ENCODE results near the gene NAA38.

Gene NAA38

DNA sequence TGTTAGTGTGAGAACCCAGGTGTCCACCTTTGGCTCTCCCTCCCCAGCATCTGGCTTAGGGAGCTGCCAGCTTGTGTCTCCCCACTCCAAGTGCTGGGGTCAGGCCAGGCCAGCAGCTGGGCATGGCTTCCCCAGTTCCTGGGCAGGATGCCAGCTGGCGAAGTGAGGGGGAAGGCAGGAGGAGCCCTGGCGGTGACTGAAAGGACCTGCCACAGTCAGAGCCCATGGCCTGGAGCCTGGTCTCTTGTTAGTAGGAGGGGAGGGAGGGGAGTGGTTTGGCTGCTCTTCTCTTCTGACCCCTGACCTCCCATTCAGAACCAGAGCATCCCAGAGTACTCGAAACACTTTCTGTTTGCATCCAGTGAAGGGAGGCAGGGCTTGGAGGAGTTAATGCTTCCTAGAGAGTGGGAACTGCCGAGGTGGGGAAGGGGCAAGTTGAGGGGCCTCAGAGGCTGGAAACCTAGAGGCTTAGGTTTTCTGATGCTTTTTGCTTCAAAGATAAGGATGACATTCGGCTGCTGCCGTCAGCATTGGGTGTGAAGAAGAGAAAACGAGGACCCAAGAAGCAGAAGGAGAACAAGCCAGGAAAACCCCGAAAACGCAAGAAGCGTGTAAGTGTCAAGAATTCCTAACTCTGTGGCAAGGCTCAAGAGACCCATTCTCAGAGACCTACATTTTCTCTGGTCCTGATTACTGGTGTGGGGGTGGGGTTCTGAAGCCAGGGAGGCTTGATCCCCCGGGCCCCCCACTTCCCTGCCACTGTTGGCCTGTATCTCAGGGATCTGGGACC lies 32.0 kb upstream of the NAA38 start (continued):
- TF ChIP-seq PRDM4 (tag by site-specific recombination; IDR thresholded peaks at IDR 0.05) = peak; percentile 21; the same call in 1 of the 2 replicates
- peak; percentile 43; the same call in 1 of the 2 replicates for TF ChIP-seq EGR2 (tag by site-specific recombination; IDR thresholded peaks at IDR 0.05; ENCODE audit: low read depth)
- TF ChIP-seq KLF1 (tag by site-specific recombination; IDR thresholded peaks at IDR 0.05) = no peak
- peak; percentile 22; the same call in 1 of the 2 replicates for TF ChIP-seq ZNF335 (tag by site-specific recombination; conservative IDR thresholded peaks at IDR 0.05)
- TF ChIP-seq, protein P1, sequence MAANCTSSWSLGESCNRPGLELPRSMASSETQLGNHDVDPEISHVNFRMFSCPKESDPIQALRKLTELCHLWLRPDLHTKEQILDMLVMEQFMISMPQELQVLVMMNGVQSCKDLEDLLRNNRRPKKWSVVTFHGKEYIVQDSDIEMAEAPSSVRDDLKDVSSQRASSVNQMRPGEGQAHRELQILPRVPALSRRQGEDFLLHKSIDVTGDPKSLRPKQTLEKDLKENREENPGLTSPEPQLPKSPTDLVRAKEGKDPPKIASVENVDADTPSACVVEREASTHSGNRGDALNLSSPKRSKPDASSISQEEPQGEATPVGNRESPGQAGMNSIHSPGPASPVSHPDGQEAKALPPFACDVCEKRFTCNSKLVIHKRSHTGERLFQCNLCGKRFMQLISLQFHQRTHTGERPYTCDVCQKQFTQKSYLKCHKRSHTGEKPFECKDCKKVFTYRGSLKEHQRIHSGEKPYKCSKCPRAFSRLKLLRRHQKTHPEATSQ (tag by site-specific recombination; IDR thresholded peaks at IDR 0.05) = no peak
- peak; percentile 59 for TF ChIP-seq ZBTB10 (tag by site-specific recombination; IDR thresholded peaks at IDR 0.05)
- TF ChIP-seq IKZF3 (tag by site-specific recombination; IDR thresholded peaks at IDR 0.05) = peak; percentile 77
- TF ChIP-seq ZEB2 (tag by site-specific recombination; IDR thresholded peaks at IDR 0.05) = 0 out of 2 replicates have a peak, but pooled peaks have one; percentile 40
- TF ChIP-seq, protein P2, sequence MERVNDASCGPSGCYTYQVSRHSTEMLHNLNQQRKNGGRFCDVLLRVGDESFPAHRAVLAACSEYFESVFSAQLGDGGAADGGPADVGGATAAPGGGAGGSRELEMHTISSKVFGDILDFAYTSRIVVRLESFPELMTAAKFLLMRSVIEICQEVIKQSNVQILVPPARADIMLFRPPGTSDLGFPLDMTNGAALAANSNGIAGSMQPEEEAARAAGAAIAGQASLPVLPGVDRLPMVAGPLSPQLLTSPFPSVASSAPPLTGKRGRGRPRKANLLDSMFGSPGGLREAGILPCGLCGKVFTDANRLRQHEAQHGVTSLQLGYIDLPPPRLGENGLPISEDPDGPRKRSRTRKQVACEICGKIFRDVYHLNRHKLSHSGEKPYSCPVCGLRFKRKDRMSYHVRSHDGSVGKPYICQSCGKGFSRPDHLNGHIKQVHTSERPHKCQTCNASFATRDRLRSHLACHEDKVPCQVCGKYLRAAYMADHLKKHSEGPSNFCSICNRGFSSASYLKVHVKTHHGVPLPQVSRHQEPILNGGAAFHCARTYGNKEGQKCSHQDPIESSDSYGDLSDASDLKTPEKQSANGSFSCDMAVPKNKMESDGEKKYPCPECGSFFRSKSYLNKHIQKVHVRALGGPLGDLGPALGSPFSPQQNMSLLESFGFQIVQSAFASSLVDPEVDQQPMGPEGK (tag by site-specific recombination; IDR thresholded peaks at IDR 0.05) = peak; percentile 85
- TF ChIP-seq ZNF449 (tag by site-specific recombination; IDR thresholded peaks at IDR 0.05) = 0 out of 2 replicates have a peak, but pooled peaks have one; percentile 30
- peak; percentile 79 for TF ChIP-seq ZIC2 (tag by site-specific recombination; IDR thresholded peaks at IDR 0.05)
- TF ChIP-seq ZNF366 (tag by site-specific recombination; conservative IDR thresholded peaks at IDR 0.05) = peak; percentile 81
- TF ChIP-seq ZNF398 (tag by site-specific recombination; IDR thresholded peaks at IDR 0.05) = peak; percentile 87
- peak; percentile 94 for TF ChIP-seq WT1 (tag by site-specific recombination; IDR thresholded peaks at IDR 0.05)
- peak; percentile 90 for TF ChIP-seq ZNF341 (tag by site-specific recombination; IDR thresholded peaks at IDR 0.05; ENCODE audit: low read depth)
- peak; percentile 97 for TF ChIP-seq ZBTB48 (tag by site-specific recombination; IDR thresholded peaks at IDR 0.05)
- no peak for TF ChIP-seq ZNF239 (tag by site-specific recombination; IDR thresholded peaks at IDR 0.05)
- TF ChIP-seq ZFHX2 (tag by site-specific recombination; conservative IDR thresholded peaks at IDR 0.05) = peak; percentile 51; the same call in 1 of the 2 replicates
- peak; percentile 98 for TF ChIP-seq ZSCAN30 (tag by site-specific recombination; IDR thresholded peaks at IDR 0.05)

Measured in HEK293 (cell line).